22Rv1 (cell line): ENCODE results near the gene FIG4.

ENCODE experiments used
- CTCF ChIP-seq: fragments of 450-650 bp; IDR thresholded peaks from 2 replicates; pipeline ENCODE4 v1.5.1; 2017; ENCODE audit warnings: mild to moderate bottlenecking
- ZFX ChIP-seq: fragments of 450-650 bp; IDR thresholded peaks from 2 replicates; pipeline ENCODE4 v1.6.1; 2017; ENCODE audit warnings: antibody characterized with exemption, borderline replicate concordance

- no peak for TF ChIP-seq CTCF
- TF ChIP-seq ZFX = no peak
Measured at GRCh38 chr6:109874086-109874485, 183.0 kb downstream of the FIG4 start.
